ENCODE measurements around the gene PVALEF.

Gene PVALEF

DNA sequence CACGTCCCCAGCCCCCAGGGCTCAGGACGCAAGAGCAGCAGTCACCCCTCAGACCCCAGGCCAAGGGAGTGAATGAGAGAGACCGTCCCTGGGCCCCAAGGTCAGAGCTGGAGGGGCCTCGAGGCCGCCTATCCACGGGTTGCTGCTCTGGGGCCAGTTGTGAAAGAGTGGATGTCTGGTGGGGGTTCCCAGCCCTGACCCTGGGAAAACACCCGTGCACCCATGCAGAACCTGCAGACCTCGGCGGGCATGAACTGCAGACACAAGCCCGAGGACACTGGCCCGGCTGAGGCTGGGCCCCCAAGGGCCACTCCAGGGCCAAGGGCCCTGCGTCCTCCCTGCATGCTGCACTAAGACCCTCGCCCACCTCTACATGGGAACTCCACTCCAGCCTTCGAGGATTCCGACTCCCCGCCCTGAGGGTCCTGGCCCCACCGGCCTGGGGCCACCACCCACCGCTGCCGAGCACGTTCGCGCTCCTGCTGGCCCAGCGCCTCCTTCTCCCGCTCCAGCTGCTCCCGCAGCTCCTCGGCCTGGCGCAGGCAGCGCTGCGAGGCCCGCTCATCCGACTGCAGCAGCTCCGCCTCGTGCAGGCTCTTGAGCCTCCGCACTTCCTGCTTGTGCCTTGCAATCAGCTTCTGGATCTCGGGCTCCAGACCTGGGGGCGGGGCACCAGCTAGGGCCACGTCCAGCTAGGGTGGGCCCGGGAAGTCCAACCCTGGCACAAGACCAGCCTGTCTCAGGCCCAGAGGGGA is 28.3 kb downstream of the PVALEF start:
- Histone ChIP-seq H3K4me3 (ENCODE audit: low read length) (no peak overlapping the region), H3K36me3 (ENCODE audit: control insufficient read depth, insufficient read depth, low read length) (no peaks in the 10 kb centered on the region), H2BK15ac (replicated peaks; ENCODE audit: low read depth) (no peak overlapping the region), H3K4me1 (ENCODE audit: control insufficient read depth, low read depth, low read length) (no peaks in the 10 kb centered on the region), H3K4ac (ENCODE audit: low read depth, low read length) (no peak overlapping the region), H3K9ac (ENCODE audit: low read length) (no peak overlapping the region), H3K18ac (ENCODE audit: low read length) (no peak overlapping the region), H3K56ac (ENCODE audit: low read length) (no peak overlapping the region), H4K5ac (ENCODE audit: low read length) (no peak overlapping the region), H2AK5ac (ENCODE audit: low read length) (no peak overlapping the region), H4K8ac (ENCODE audit: low read depth, low read length) (no peak overlapping the region), H3K79me2 (ENCODE audit: control insufficient read depth, insufficient read depth, low read length) (no peaks in the 10 kb centered on the region), H3K79me1 (ENCODE audit: low read length) (no peaks in the 10 kb centered on the region), H3K4me2 (ENCODE audit: low read length) (no peak overlapping the region), H3K27me3 (ENCODE audit: insufficient read depth, low read length, poor library complexity) (no peaks in the 10 kb centered on the region), H2BK5ac (ENCODE audit: low read length) (no peak overlapping the region), H2BK120ac (ENCODE audit: low read depth, low read length) (no peak overlapping the region), H3K23ac (ENCODE audit: low read length) (no peak overlapping the region), H3K27ac (ENCODE audit: low read depth, low read length) (no peak overlapping the region)
- DNase-seq = no peak
- WGBS (ENCODE audit: extremely low coverage, insufficient coverage, low lambda C conversion rate) = no CpG with 5 or more reads among the region's 38 CpGs

GRCh38 chr17:81194225-81194760 is 29.0 kb downstream of the PVALEF start:
- DNase-seq = no peak
- H3K4me3 ChIP-seq (ENCODE audit: low read length) = no peak overlapping the region
- H3K4ac ChIP-seq (ENCODE audit: low read depth, low read length) = no peak overlapping the region
- no peak overlapping the region for H4K8ac ChIP-seq (ENCODE audit: low read depth, low read length)
- H3K79me1 ChIP-seq (ENCODE audit: low read length) = no peaks in the 10 kb centered on the region
- no peak overlapping the region for H3K9ac ChIP-seq (ENCODE audit: low read length)
- H2BK120ac ChIP-seq (ENCODE audit: low read depth, low read length) = no peak overlapping the region
- H3K27ac ChIP-seq (ENCODE audit: low read depth, low read length) = no peak overlapping the region
- no peak overlapping the region for H3K18ac ChIP-seq (ENCODE audit: low read length)
- WGBS (ENCODE audit: extremely low coverage, insufficient coverage, low lambda C conversion rate) = no CpG with 5 or more reads among the region's 21 CpGs
- no peaks in the 10 kb centered on the region for H3K27me3 ChIP-seq (ENCODE audit: insufficient read depth, low read length, poor library complexity)
- no peak overlapping the region for H3K23ac ChIP-seq (ENCODE audit: low read length)
- H3K56ac ChIP-seq (ENCODE audit: low read length) = no peak overlapping the region
- no peaks in the 10 kb centered on the region for H3K36me3 ChIP-seq (ENCODE audit: control insufficient read depth, insufficient read depth, low read length)
- no peak overlapping the region for H4K5ac ChIP-seq (ENCODE audit: low read length)
- no peak overlapping the region for H2AK5ac ChIP-seq (ENCODE audit: low read length)
- no peak overlapping the region for H3K4me2 ChIP-seq (ENCODE audit: low read length)
- no peak overlapping the region for H2BK15ac ChIP-seq (replicated peaks; ENCODE audit: low read depth)
- no peak overlapping the region for H2BK5ac ChIP-seq (ENCODE audit: low read length)
- no peaks in the 10 kb centered on the region for H3K79me2 ChIP-seq (ENCODE audit: control insufficient read depth, insufficient read depth, low read length)
- H3K4me1 ChIP-seq (ENCODE audit: control insufficient read depth, low read depth, low read length) = no peaks in the 10 kb centered on the region

- H3K4me3 ChIP-seq (ENCODE audit: low read length) = no peak overlapping the region
- no peak overlapping the region for H3K56ac ChIP-seq (ENCODE audit: low read length)
- H4K5ac ChIP-seq (ENCODE audit: low read length) = no peak overlapping the region
- no peaks in the 10 kb centered on the region for H3K79me1 ChIP-seq (ENCODE audit: low read length)
- WGBS (ENCODE audit: extremely low coverage, insufficient coverage, low lambda C conversion rate) = no CpG with 5 or more reads among the region's 37 CpGs
- no peak overlapping the region for H4K8ac ChIP-seq (ENCODE audit: low read depth, low read length)
- H2BK5ac ChIP-seq (ENCODE audit: low read length) = no peak overlapping the region
- no peak overlapping the region for H2AK5ac ChIP-seq (ENCODE audit: low read length)
- H2BK15ac ChIP-seq (replicated peaks; ENCODE audit: low read depth) = no peak overlapping the region
- no peaks in the 10 kb centered on the region for H3K4me1 ChIP-seq (ENCODE audit: control insufficient read depth, low read depth, low read length)
- H3K36me3 ChIP-seq (ENCODE audit: control insufficient read depth, insufficient read depth, low read length) = no peaks in the 10 kb centered on the region
- H2BK120ac ChIP-seq (ENCODE audit: low read depth, low read length) = no peak overlapping the region
- H3K27ac ChIP-seq (ENCODE audit: low read depth, low read length) = no peak overlapping the region
- no peak overlapping the region for H3K23ac ChIP-seq (ENCODE audit: low read length)
- DNase-seq = no peak
- no peak overlapping the region for H3K4ac ChIP-seq (ENCODE audit: low read depth, low read length)
- H3K79me2 ChIP-seq (ENCODE audit: control insufficient read depth, insufficient read depth, low read length) = no peaks in the 10 kb centered on the region
- no peak overlapping the region for H3K4me2 ChIP-seq (ENCODE audit: low read length)
- H3K18ac ChIP-seq (ENCODE audit: low read length) = no peak overlapping the region
- H3K27me3 ChIP-seq (ENCODE audit: insufficient read depth, low read length, poor library complexity) = no peaks in the 10 kb centered on the region
- H3K9ac ChIP-seq (ENCODE audit: low read length) = no peak overlapping the region
Observed at GRCh38 chr17:81194941-81195901, 29.9 kb downstream of the PVALEF start.

DNA sequence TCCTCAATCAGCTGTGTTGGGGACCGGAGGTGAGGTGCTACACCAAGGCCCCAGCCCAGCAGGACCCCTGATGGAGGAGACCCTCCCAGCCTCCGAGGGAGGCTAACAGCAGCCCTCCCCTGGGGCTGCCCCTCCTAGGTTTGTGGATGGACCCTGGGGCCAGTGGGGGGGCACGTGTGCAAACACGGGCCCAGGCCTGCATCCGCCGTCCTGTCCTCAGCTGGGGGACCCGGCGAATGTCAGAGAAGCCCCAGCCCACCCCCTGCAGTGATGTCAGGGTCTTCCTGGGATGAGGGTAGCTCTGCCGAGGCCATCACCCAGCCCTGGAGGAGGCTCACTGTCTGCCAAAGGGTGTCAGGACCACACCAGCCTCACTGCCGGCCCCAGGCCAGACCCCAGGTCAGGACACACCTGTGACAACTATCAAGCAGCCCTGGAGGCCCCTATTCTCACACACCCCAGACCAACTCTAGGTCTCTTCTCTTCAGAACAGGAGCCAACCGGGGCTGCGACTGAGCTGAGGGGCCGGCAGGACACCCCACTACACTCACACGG is 30.7 kb downstream of the PVALEF start:
- H3K4me1 ChIP-seq (ENCODE audit: control insufficient read depth, low read depth, low read length) = no peaks in the 10 kb centered on the region
- no peak overlapping the region for H3K18ac ChIP-seq (ENCODE audit: low read length)
- WGBS (ENCODE audit: extremely low coverage, insufficient coverage, low lambda C conversion rate) = no CpG with 5 or more reads among the region's 14 CpGs
- no peak overlapping the region for H3K4ac ChIP-seq (ENCODE audit: low read depth, low read length)
- no peak overlapping the region for H3K4me3 ChIP-seq (ENCODE audit: low read length)
- H4K5ac ChIP-seq (ENCODE audit: low read length) = no peak overlapping the region
- H2AK5ac ChIP-seq (ENCODE audit: low read length) = no peak overlapping the region
- no peak for DNase-seq
- H2BK120ac ChIP-seq (ENCODE audit: low read depth, low read length) = no peak overlapping the region
- no peaks in the 10 kb centered on the region for H3K36me3 ChIP-seq (ENCODE audit: control insufficient read depth, insufficient read depth, low read length)
- H3K79me2 ChIP-seq (ENCODE audit: control insufficient read depth, insufficient read depth, low read length) = no peaks in the 10 kb centered on the region
- no peak overlapping the region for H3K27ac ChIP-seq (ENCODE audit: low read depth, low read length)
- no peak overlapping the region for H3K9ac ChIP-seq (ENCODE audit: low read length)
- no peaks in the 10 kb centered on the region for H3K79me1 ChIP-seq (ENCODE audit: low read length)
- no peak overlapping the region for H2BK15ac ChIP-seq (replicated peaks; ENCODE audit: low read depth)
- no peak overlapping the region for H3K4me2 ChIP-seq (ENCODE audit: low read length)
- H4K8ac ChIP-seq (ENCODE audit: low read depth, low read length) = no peak overlapping the region
- H3K23ac ChIP-seq (ENCODE audit: low read length) = no peak overlapping the region
- no peak overlapping the region for H3K56ac ChIP-seq (ENCODE audit: low read length)
- H2BK5ac ChIP-seq (ENCODE audit: low read length) = no peak overlapping the region
- no peaks in the 10 kb centered on the region for H3K27me3 ChIP-seq (ENCODE audit: insufficient read depth, low read length, poor library complexity)

- Histone ChIP-seq H3K23ac (ENCODE audit: low read length) (no peak overlapping the region), H2AK5ac (ENCODE audit: low read length) (no peak overlapping the region), H3K4me1 (ENCODE audit: control insufficient read depth, low read depth, low read length) (no peaks in the 10 kb centered on the region), H3K56ac (ENCODE audit: low read length) (no peak overlapping the region), H4K8ac (ENCODE audit: low read depth, low read length) (no peak overlapping the region), H4K5ac (ENCODE audit: low read length) (no peak overlapping the region), H3K18ac (ENCODE audit: low read length) (no peak overlapping the region), H2BK5ac (ENCODE audit: low read length) (no peak overlapping the region), H2BK15ac (replicated peaks; ENCODE audit: low read depth) (no peak overlapping the region), H3K36me3 (ENCODE audit: control insufficient read depth, insufficient read depth, low read length) (no peaks in the 10 kb centered on the region), H3K4me3 (ENCODE audit: low read length) (no peak overlapping the region), H3K79me1 (ENCODE audit: low read length) (no peaks in the 10 kb centered on the region), H2BK120ac (ENCODE audit: low read depth, low read length) (no peak overlapping the region), H3K9ac (ENCODE audit: low read length) (no peak overlapping the region), H3K4me2 (ENCODE audit: low read length) (no peak overlapping the region), H3K4ac (ENCODE audit: low read depth, low read length) (no peak overlapping the region), H3K27ac (ENCODE audit: low read depth, low read length) (no peak overlapping the region), H3K27me3 (ENCODE audit: insufficient read depth, low read length, poor library complexity) (no peaks in the 10 kb centered on the region), H3K79me2 (ENCODE audit: control insufficient read depth, insufficient read depth, low read length) (no peaks in the 10 kb centered on the region)
- no peak for DNase-seq
- no CpG with 5 or more reads among the region's 45 CpGs for WGBS (ENCODE audit: extremely low coverage, insufficient coverage, low lambda C conversion rate)
Observed at GRCh38 chr17:81196505-81197408, 31.4 kb downstream of the PVALEF start.
